Measurements from ENCODE around the gene MPPED2. TPM values are rescaled to one million over a fixed set of nuclear protein-coding genes. Genes with fewer than 3 reads are reported as not detected.
A peak's percentile ranks its signal among the peaks of the same experiment; 100 is the strongest.

MPPED2 gene
- total RNA-seq, 1 donor from 2014 or later: 179 TPM

GRCh38 chr11:30527566-30527965, 58.6 kb downstream of the MPPED2 start:
- no peak overlapping the region for H3K4me3 Mint-ChIP-seq
- no peak for DNase-seq (ENCODE audit: low spot score in 2 of 2, unreplicated experiment in 2 of 2)
- no peaks in the 10 kb centered on the region for H3K27me3 Mint-ChIP-seq (ENCODE audit: low read depth)
- TF ChIP-seq CTCF (IDR thresholded peaks at IDR 0.05; ENCODE audit: unreplicated experiment): no peak
- peaks cover 38% of the 10 kb centered on the region for H3K4me1 Mint-ChIP-seq
- H3K9me3 Mint-ChIP-seq: no peaks in the 10 kb centered on the region
- peaks cover 17% of the 10 kb centered on the region for H3K36me3 Mint-ChIP-seq
- H3K27ac Mint-ChIP-seq: peak overlapping the region; percentile 64

- DNase-seq (ENCODE audit: low spot score in 2 of 2, unreplicated experiment in 2 of 2): no peak
- Mint-ChIP-seq H3K9me3 (no peaks in the 10 kb centered on the region), H3K36me3 (peaks cover 13% of the 10 kb centered on the region), H3K27me3 (ENCODE audit: low read depth) (no peaks in the 10 kb centered on the region), H3K4me1 (peaks cover 46% of the 10 kb centered on the region), H3K27ac (peak overlapping the region; percentile 13), H3K4me3 (no peak overlapping the region)
- no peak for TF ChIP-seq CTCF (IDR thresholded peaks at IDR 0.05; ENCODE audit: unreplicated experiment)
These were observed 59.6 kb downstream of the MPPED2 start for GRCh38 chr11:30526558-30526957.

GRCh38 chr11:30522536-30523243, 63.5 kb downstream of the MPPED2 start:
- H3K4me3 Mint-ChIP-seq: no peak overlapping the region
- H3K4me1 Mint-ChIP-seq: peaks cover 45% of the 10 kb centered on the region
- no peak for DNase-seq (ENCODE audit: low spot score in 2 of 2, unreplicated experiment in 2 of 2)

GRCh38 chr11:30521297-30522071, 64.7 kb downstream of the MPPED2 start:
- Mint-ChIP-seq H3K4me1 (peaks cover 47% of the 10 kb centered on the region), H3K9me3 (no peaks in the 10 kb centered on the region), H3K27ac (peak overlapping the region; percentile 88), H3K27me3 (ENCODE audit: low read depth) (no peaks in the 10 kb centered on the region), H3K36me3 (peaks cover 6% of the 10 kb centered on the region), H3K4me3 (no peak overlapping the region)
- DNase-seq (ENCODE audit: low spot score in 2 of 2, unreplicated experiment in 2 of 2): no peak
- no peak for TF ChIP-seq CTCF (IDR thresholded peaks at IDR 0.05; ENCODE audit: unreplicated experiment)

More at GRCh38 chr11:30522536-30523243, 63.5 kb downstream of the MPPED2 start:
- TF ChIP-seq CTCF (IDR thresholded peaks at IDR 0.05; ENCODE audit: unreplicated experiment): no peak
- no peaks in the 10 kb centered on the region for H3K9me3 Mint-ChIP-seq
- H3K27ac Mint-ChIP-seq: peak overlapping the region; percentile 54
- H3K27me3 Mint-ChIP-seq (ENCODE audit: low read depth): no peaks in the 10 kb centered on the region
- peaks cover 10% of the 10 kb centered on the region for H3K36me3 Mint-ChIP-seq

- H3K27me3 Mint-ChIP-seq (ENCODE audit: low read depth): no peaks in the 10 kb centered on the region
- TF ChIP-seq CTCF (IDR thresholded peaks at IDR 0.05; ENCODE audit: unreplicated experiment): no peak
- H3K4me3 Mint-ChIP-seq: no peak overlapping the region
- H3K9me3 Mint-ChIP-seq: no peaks in the 10 kb centered on the region
- peaks cover 34% of the 10 kb centered on the region for H3K4me1 Mint-ChIP-seq
- peaks cover 24% of the 10 kb centered on the region for H3K36me3 Mint-ChIP-seq
- DNase-seq (ENCODE audit: low spot score in 2 of 2, unreplicated experiment in 2 of 2): no peak
- no peak overlapping the region for H3K27ac Mint-ChIP-seq
These were observed 73.1 kb downstream of the MPPED2 start for GRCh38 chr11:30513087-30513486.

Data from mesothelial cell of epicardium (in vitro differentiated cells).